PFSK-1 (cell line): ENCODE results near the gene NUDCD3.

Experiments used
- POLR2AphosphoS5 ChIP-seq: IDR thresholded peaks from 2 replicates; pipeline ENCODE4 v1.6.1; 2012; ENCODE audit warnings: low read depth, mild to moderate bottlenecking, control low read depth, low read length, moderate library complexity
- REST ChIP-seq, 2 experiments: IDR thresholded peaks; 2 replicates each; pipeline versions ENCODE4 v1.6.1 to v1.8.0; 2011 to 2012; ENCODE audit warnings: low read depth in 2 of 2, low read length in 2 of 2, control low read depth in 1 of 2, inconsistent platforms in 1 of 2, mild to moderate bottlenecking in 1 of 2, moderate library complexity in 1 of 2; ENCODE audit not compliant: insufficient read depth in 1 of 2
- SIN3A ChIP-seq: IDR thresholded peaks from 2 replicates; pipeline ENCODE4 v1.6.1; 2012; ENCODE audit warnings: mild to moderate bottlenecking, low read length, moderate library complexity, borderline replicate concordance; ENCODE audit not compliant: insufficient read depth
- TAF1 ChIP-seq: IDR thresholded peaks from 2 replicates; pipeline ENCODE4 v1.6.1; 2012; ENCODE audit warnings: low read length, control low read depth, borderline replicate concordance; ENCODE audit not compliant: insufficient read depth

- TF ChIP-seq POLR2AphosphoS5 (no peak), TAF1 (no peak), REST (IDR thresholded peaks at IDR 0.05; ENCODE audit: insufficient read depth in 1 of 2, low read depth in 2 of 2, low read length in 2 of 2) (no peak), SIN3A (no peak)
Measured at GRCh38 chr7:44408596-44408995, 81.9 kb downstream of the NUDCD3 start.
